SK-MEL-5 (cell line): ENCODE results near the gene FAM13C. TPM values are rescaled to one million over a fixed set of nuclear protein-coding genes. Genes with fewer than 3 reads are reported as not detected.
A peak's percentile ranks its signal among the peaks of the same experiment; 100 is the strongest.
"Not testable (repeated sequence)": the region's sequence is repeated elsewhere in the genome, so short reads cannot be mapped to it uniquely, and the experiment has no call there.

Experiments used
- DNase-seq: peaks from one replicate; pipeline ENCODE4 v3.0.0-alpha.2; 2016; ENCODE audit warnings: low read depth, low spot score
- in situ Hi-C: cut with HindIII; loops from 2 replicates; pipeline ENCODE4 v1.10.0; 2016; ENCODE audit warnings: low sequenced_read_pairs, high pct_unique_total_duplicates, low pct_unique_long_range_greater_than_20kb
- total RNA-seq: library from RNA; depleted of rRNA; stranded (reverse); fragments of >200 nt; shearing (Covaris generic); gene quantifications from 2 replicates; pipeline ENCODE4 v1.2.3, GENCODE V29; 2014; rRNA removed

FAM13C gene
- total RNA-seq, 1 experiment from 2014 or later: 0.21 TPM

DNA sequence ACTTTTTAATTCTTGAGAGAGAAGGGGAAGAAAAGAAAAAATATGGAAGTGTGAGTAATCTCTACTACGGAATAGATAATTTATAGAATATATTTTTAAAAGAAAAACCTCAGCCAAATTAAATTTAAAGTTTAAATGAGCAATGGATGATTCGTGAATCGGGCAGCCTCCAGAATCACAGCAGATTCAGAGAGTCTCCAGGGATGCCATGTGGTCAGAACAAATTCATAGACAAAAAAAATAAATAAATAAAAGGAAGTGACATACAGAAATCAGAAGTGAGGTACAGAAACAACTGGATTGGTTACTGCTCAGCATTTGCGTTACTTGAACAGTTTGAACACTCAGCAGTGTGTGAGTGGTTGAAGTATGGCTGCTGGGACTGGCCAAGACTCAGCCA is 132.9 kb downstream of the FAM13C start:
- DNase-seq: no peak
- in situ Hi-C loops: no loop called here

DNA sequence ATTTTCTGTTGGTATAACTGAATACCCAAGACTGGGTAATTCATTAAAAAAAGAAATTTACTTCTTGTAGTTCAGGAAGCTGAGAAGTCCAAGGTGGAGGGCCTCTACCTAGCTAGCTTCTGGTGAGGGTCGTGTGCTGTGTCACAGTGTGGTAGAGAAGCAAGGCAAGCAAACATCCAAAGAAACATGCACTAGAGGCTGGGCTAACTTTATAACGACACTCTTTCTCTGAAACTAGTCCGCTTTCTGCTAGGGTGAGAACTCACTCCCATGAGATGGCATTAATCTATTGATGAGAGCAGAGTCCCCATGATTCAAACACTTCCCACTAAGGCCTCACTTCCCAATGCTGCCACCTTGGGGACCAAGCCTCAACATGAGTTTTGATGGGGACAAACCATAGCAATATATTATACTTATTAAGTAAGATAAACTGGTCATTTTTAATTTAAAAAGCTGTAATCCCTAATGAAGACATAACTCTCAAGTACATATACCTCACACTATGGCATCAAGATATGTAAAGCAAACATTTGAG is 135.1 kb downstream of the FAM13C start:
- DNase-seq: peak; percentile 13
- in situ Hi-C loops: no loop called here

DNA sequence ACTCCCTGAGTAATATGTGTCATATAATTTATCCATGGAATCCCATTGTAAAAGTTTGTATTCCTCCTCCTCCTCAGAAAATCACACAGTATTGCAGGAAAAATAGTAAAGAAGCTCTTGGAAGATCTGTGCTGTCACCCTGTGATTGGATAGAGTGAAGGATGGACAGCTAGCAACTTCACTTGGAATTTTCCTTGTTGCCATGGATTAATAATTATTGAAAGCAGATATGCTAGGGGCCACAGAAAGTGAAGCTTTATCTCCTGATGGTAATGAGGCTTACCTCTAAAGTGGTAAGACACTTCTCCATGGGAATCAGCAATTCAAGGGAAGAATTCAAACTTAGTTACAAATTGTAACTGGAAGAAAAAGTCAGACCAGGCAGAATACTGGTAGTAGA is 137.1 kb downstream of the FAM13C start:
- in situ Hi-C loops: no loop called here
- DNase-seq: no peak

DNA sequence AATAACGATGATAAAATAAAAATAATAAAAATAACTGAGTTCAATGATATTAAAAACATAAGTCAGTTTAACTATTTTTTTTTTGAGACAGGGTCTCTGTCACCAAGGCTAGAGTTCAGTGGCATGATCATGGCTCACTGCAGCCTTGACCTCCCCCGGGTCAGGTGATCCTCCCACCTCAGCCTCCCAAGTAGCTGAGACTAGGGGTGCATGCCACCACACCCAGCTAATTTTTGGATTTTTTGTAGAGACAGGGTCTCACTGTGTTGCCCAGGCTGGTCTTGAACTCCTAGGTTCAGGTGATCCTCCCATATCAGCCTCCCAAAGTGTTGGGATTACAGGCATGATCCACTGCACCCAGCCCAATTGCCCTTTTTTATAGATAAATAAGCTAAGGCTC is 138.8 kb downstream of the FAM13C start:
- DNase-seq, in situ Hi-C loops: not testable (repeated sequence)

DNA sequence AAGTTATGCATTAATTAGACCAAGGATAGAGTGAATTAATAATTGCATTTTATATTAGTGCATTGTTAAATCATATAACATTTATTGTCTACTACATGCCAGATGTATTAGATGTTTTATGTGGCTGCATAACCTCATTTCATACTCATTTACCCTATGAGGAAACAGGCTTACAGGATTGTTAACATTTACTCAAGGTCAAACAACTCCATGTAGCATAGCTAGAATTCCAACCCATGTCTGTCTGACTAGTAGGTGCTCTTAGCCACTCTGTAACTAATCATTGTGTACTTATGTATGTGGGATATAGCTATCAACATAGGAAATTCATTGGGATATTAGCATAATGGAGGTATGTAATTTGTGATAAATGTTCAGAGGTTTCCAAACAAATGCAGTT is 139.6 kb downstream of the FAM13C start:
- in situ Hi-C loops: no loop called here
- no peak for DNase-seq

DNA sequence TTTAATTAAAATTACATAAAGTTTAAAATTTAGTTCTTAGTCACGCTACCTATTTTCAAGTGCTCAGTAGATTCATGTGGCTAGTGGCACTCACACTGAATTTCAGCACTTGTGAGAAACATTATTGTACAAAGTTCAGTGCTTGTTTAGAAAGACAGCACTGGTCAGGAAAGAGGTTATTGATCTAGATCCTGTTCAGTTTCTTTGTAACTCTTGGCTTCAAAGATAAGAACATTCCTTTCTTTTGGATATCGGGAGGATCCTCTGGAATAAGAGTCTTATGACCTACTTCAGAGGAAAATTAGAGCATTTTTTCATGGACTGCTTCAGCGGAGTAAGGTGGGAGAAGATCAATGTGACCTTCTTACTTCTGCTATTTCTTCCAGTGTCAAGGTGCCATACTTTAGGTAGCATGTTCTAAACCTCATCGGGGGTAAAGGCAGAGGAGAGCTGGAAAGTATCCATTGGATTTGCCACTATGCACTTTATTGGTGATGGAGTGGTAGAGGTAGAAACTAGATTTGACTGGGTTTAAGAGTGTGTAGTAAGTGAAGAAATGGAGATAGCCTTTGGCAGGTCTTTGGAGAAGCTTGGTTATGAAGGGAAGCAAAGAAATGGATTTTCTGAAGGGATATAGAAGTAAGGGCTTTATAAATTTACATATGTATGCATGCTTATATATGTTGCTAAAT is 146.0 kb downstream of the FAM13C start:
- in situ Hi-C loops: no loop called here

DNA sequence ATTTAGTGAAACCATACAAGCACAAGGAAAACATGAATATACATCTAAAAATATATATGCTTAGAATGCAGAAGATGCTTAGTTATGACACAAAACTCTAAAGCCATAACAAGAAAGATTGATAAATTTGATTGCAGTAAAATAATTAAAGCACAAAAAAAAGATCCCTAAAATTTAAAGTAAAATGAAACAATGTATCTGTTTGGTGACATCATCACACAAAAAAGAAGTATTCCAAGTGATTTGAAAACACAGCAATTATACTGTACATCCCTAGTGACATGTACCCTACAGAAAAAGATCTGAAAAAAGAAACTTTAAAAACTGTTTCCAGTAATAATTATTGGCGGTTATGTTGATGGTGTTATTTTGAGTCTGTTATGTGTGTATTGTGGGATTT is 148.2 kb downstream of the FAM13C start:
- in situ Hi-C loops: no loop called here

More for the DNA sequence above, 146.0 kb downstream of the FAM13C start:
- DNase-seq: no peak

DNA sequence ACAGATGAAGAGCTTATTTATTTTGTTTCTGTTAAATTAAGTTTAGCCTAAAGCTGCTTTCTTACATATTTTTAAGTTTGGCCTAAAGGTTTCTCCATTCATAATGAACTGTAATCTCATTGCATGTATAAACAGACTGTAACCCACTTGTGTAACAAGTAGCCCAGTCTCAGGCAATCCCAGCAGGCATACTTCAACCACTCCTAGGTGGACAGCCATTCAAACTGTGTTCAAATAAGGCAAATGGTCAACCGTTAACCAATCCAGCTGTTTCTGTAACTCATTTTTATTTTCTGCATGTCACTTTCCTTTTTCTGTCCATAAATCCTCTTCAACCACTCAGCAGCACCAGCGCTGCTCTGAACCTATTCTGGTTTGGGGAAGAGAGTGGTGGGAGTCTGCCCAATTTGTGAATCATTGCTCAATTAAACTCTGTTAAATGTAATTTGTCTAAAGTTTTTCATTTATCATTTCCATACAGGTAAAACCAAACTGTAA is 150.0 kb downstream of the FAM13C start:
- in situ Hi-C loops: no loop called here
- no peak for DNase-seq

More for the DNA sequence above, 148.2 kb downstream of the FAM13C start:
- no peak for DNase-seq

DNA sequence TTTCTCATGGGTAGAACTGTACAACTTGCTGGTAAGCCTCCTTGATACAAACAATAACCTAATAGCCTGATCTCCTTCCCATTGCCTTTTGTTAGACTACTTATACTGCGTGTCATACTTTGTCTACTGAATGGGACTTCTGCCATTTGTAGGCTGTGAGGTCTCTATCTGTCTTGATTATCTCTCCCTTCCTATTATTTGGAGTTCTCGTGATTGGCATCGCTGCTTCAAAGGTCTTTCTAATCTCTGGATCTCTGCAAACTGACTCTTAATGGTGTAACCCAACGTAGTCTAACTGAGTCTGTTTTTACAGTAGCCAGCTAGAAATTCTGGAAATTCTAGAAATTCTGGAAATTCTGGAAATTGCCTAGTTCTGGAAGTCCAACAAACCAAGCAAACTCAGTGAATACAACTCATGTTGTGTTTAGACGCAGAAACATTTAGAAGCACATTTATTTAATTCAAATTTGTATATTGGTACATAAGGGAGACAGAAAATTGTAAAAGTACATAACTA is 156.1 kb downstream of the FAM13C start:
- in situ Hi-C loops: no loop called here
- DNase-seq: no peak

Other genes with a start within 250 kb of the FAM13C start
- gene PHYHIPL, start 185.9 kb downstream of the FAM13C start, total RNA-seq: 3.2 and 4.3 TPM in 2 replicates